HepG2 (cell line): ENCODE data around the gene SDC4. TPM values are rescaled to one million over a fixed set of nuclear protein-coding genes. Genes with fewer than 3 reads are reported as not detected.

Source experiments
- ATAC-seq: fragments of 200-7000 bp; cut with Tn5 transposase; 3 replicates; pipeline ENCODE4 v1.9.1; 2020; ENCODE audit warnings: mild to moderate bottlenecking, moderate library complexity
- BruUV-seq: library from RNA; stranded (reverse); fragments of 400-500 nt; replicated peaks from 2 replicates; lab custom pipeline; 2021; lab: Mats Ljungman, UMichigan
- CTCF ChIA-PET: fragments of 300-600 bp; formaldehyde crosslinking; extraction: SDS; loops from one replicate; lab custom pipeline; 2021; ENCODE audit warnings: low total read pairs, inconsistent platforms, low intra/inter-chr PET ratio; lab: Yijun Ruan, JAX
- POLR2A ChIA-PET: fragments of 350-600 bp; sonication (Branson Sonifier 250); formaldehyde crosslinking; loops from one replicate; lab custom pipeline; 2020; ENCODE audit warnings: antibody characterized with exemption, inconsistent platforms; lab: Yijun Ruan, JAX
- DNase-seq: peaks from one replicate; pipeline ENCODE4 v3.0.0-alpha.2; 2015; ENCODE audit warnings: low spot score
- FAIRE-seq: peaks from 3 replicates; lab custom pipeline; 2011; peaks lifted over from hg19 to GRCh38; lab: Jason Lieb, UNC
- H2AFZ ChIP-seq: one replicate; pipeline ENCODE4 v1.6.1; 2011; ENCODE audit warnings: low read length, inconsistent platforms
- H3K27ac ChIP-seq: fragments of 300-600 bp; 3 replicates; pipeline ENCODE4 v1.8.0; 2011; ENCODE audit warnings: mixed run types, mild to moderate bottlenecking, mixed read lengths, low read length, inconsistent platforms; ENCODE audit not compliant: insufficient read depth; ENCODE audit errors: extremely low read length
- H3K27me3 ChIP-seq, 2 experiments: fragments of 200-600 bp in 1 of 2; 2 replicates in 1 of 2; 3 replicates in 1 of 2; pipeline versions ENCODE4 v1.6.0 to v1.8.0; 2011; ENCODE audit warnings: low read length in 2 of 2, mild to moderate bottlenecking in 2 of 2, moderate library complexity in 2 of 2, inconsistent platforms in 1 of 2; ENCODE audit not compliant: insufficient read depth in 2 of 2, control insufficient read depth in 1 of 2
- H3K36me3 ChIP-seq, 2 experiments: fragments of 200-600 bp in 1 of 2; replicated peaks in 1 of 2; 2 replicates in 1 of 2; 3 replicates in 1 of 2; pipeline versions ENCODE4 v1.5.1 to v1.8.0; 2011; ENCODE audit warnings: low read length in 2 of 2, inconsistent platforms in 1 of 2; ENCODE audit not compliant: insufficient read depth in 2 of 2, control insufficient read depth in 1 of 2
- H3K4me1 ChIP-seq: 2 replicates; pipeline ENCODE4 v1.5.1; 2012; ENCODE audit warnings: low read length, inconsistent platforms; ENCODE audit not compliant: insufficient read depth
- H3K4me2 ChIP-seq: 2 replicates; pipeline ENCODE4 v1.6.0; 2011; ENCODE audit warnings: low read depth, low read length, inconsistent platforms
- H3K4me3 ChIP-seq, 3 experiments: fragments of 200-600 bp in 1 of 3; sonication (generic), shearing (Covaris generic) in 1 of 3; replicated peaks in 1 of 3; 2 replicates each; pipeline ENCODE4 v1.5.1; 2011 to 2016; ENCODE audit warnings: low read length in 3 of 3, inconsistent platforms in 2 of 3, low read depth in 2 of 3, mild to moderate bottlenecking in 2 of 3, control low read depth in 1 of 3, mixed read lengths in 1 of 3; ENCODE audit not compliant: insufficient read depth in 1 of 3
- H3K79me2 ChIP-seq: one replicate; pipeline ENCODE4 v1.6.1; 2011; ENCODE audit warnings: low read length, inconsistent platforms; ENCODE audit not compliant: insufficient read depth
- H3K9ac ChIP-seq: 2 replicates; pipeline ENCODE4 v1.6.0; 2011; ENCODE audit warnings: mild to moderate bottlenecking, low read depth, low read length, inconsistent platforms; ENCODE audit not compliant: insufficient read depth
- H3K9me3 ChIP-seq: 2 replicates; pipeline ENCODE4 v1.5.1; 2012; ENCODE audit warnings: mild to moderate bottlenecking, low read length
- H4K20me1 ChIP-seq: 2 replicates; pipeline ENCODE4 v1.6.0; 2011; ENCODE audit warnings: inconsistent platforms, mild to moderate bottlenecking, low read length, moderate library complexity; ENCODE audit not compliant: insufficient read depth
- BHLHE40 ChIP-seq: IDR thresholded peaks from 2 replicates; pipeline ENCODE4 v1.6.1; 2011; ENCODE audit warnings: low read length, improper control_type of control experiment
- BRCA1 ChIP-seq: sonication (generic); formaldehyde crosslinking; IDR thresholded peaks from 2 replicates; pipeline ENCODE4 v1.4.0; 2020; ENCODE audit warnings: missing genetic modification reagents
- CSRNP1 ChIP-seq: sonication (generic); formaldehyde crosslinking; IDR thresholded peaks from 2 replicates; pipeline ENCODE4 v1.8.1; 2023; ENCODE audit warnings: mild to moderate bottlenecking, missing genetic modification reagents
- FOXP4 ChIP-seq: sonication (generic); formaldehyde crosslinking; IDR thresholded peaks from 2 replicates; pipeline ENCODE4 v1.4.0; 2020; ENCODE audit warnings: missing genetic modification reagents
- MTA1 ChIP-seq: sonication (generic); formaldehyde crosslinking; IDR thresholded peaks from 2 replicates; pipeline ENCODE4 v1.4.0; 2020; ENCODE audit warnings: missing genetic modification reagents, mild to moderate bottlenecking, borderline replicate concordance
- POLR2A ChIP-seq, 2 experiments: IDR thresholded peaks; 2 replicates each; pipeline ENCODE4 v1.6.1; 2011; ENCODE audit warnings: low read depth in 2 of 2, low read length in 2 of 2, mild to moderate bottlenecking in 1 of 2, moderate library complexity in 1 of 2; ENCODE audit not compliant: insufficient read depth in 1 of 2
- POLR2AphosphoS2 ChIP-seq: IDR thresholded peaks from 2 replicates; pipeline ENCODE4 v1.6.1; 2011; ENCODE audit warnings: low read depth, low read length, improper control_type of control experiment
- RFXAP ChIP-seq: sonication (generic); formaldehyde crosslinking; IDR thresholded peaks from 2 replicates; pipeline ENCODE4 v1.4.0; 2020; ENCODE audit warnings: missing genetic modification reagents, borderline replicate concordance
- USF2 ChIP-seq, 2 experiments: sonication (generic) in 1 of 2; formaldehyde crosslinking in 1 of 2; IDR thresholded peaks; 2 replicates each; pipeline versions ENCODE4 v1.5.1 to v1.6.1; 2011 to 2020; ENCODE audit warnings: borderline replicate concordance in 1 of 2, low read depth in 1 of 2, low read length in 1 of 2, mild to moderate bottlenecking in 1 of 2, missing genetic modification reagents in 1 of 2, moderate library complexity in 1 of 2
- WGBS: methylation state at CpG from one replicate; pipeline ENCODE4 v1.1.6; 2017; ENCODE audit warnings: low lambda C conversion rate; 5-methylcytosine and 5-hydroxymethylcytosine counted together
- in situ Hi-C: cut with HindIII; loops from 2 replicates; pipeline ENCODE4 v1.10.0; 2017; ENCODE audit warnings: low pct_unique_long_range_greater_than_20kb; ENCODE audit not compliant: extremely low pct_ligation_motif_present
- intact Hi-C: fragments of 100-400 bp; cut with micrococcal nuclease; formaldehyde crosslinking; loops from one replicate; pipeline ENCODE4 v1.10.0; 2022; ENCODE audit not compliant: unreplicated experiment
- polyA plus RNA-seq, 8 experiments: library from polyadenylated mRNA; depleted of rRNA in 3 of 8; stranded (reverse) in 7 of 8; unstranded in 1 of 8; fragments of >200 nt; fragmentation: Illumina TruSeq in 4 of 8; extraction: Trizol in 4 of 8; gene quantifications; 2 replicates each; pipeline versions ENCODE4 v1.2.1 to v1.2.3, GENCODE V29; 2011 to 2016; ENCODE audit warnings: low read depth in 4 of 8, missing spikeins in 1 of 8, mixed read lengths in 1 of 8; ENCODE audit not compliant: insufficient read depth in 1 of 8
- total RNA-seq, 5 experiments: library from RNA; depleted of rRNA; stranded (reverse); fragments of >200 nt; fragmentation: Illumina TruSeq; extraction: Trizol; gene quantifications; 2 replicates each; pipeline ENCODE4 v1.2.3, GENCODE V29; 2016; ENCODE audit warnings: low read depth in 1 of 5

SDC4 gene
- total and polyA plus RNA-seq, 2 of the 13 experiments (the other 11 are each of a cell fraction or from before 2014, with no cell fraction given) = 49.0 to 65.1 TPM

GRCh38 chr20:45368221-45368980 lies 20.2 kb upstream of the SDC4 start:
- Histone ChIP-seq H3K4me3 (no peak overlapping the region), H3K79me2 (peaks cover 12% of the 10 kb centered on the region), H3K27ac (no peak overlapping the region), H4K20me1 (peaks cover 4% of the 10 kb centered on the region; the same call in 1 of the 2 replicates), H3K27me3 (no peaks in the 10 kb centered on the region; a peak in 1 of 5 replicates), H2AFZ (no peak overlapping the region), H3K9ac (no peak overlapping the region), H3K36me3 (peaks cover 20 to 32% of the 10 kb centered on the region in 2 experiments), H3K9me3 (no peaks in the 10 kb centered on the region), H3K4me1 (peaks cover 31% of the 10 kb centered on the region), H3K4me2 (no peak overlapping the region)
- in situ Hi-C loops = no loop called here
- FAIRE-seq (no peak), ATAC-seq (no peak), DNase-seq (no peak)
- intact Hi-C loops = no loop called here
- POLR2A ChIA-PET = interaction anchor here (2.0 to 29.5 kb wide), 3 partner anchors 25 to 48 kb away, joined by 5 to 1422 read pairs (median 14); partner anchors contain the start of genes PIGT and SDC4
- BruUV-seq = no TSS peak
- TF ChIP-seq RFXAP (CRISPR knock-in tag) = no peak
- TF ChIP-seq BRCA1 = no peak
- no peak for TF ChIP-seq CSRNP1 (CRISPR knock-in tag)
- TF ChIP-seq POLR2AphosphoS2 = 0 out of 2 replicates have a peak, but pooled peaks have one; percentile 68
- TF ChIP-seq POLR2A (IDR thresholded peaks at IDR 0.05; ENCODE audit: insufficient read depth in 1 of 2, low read depth in 2 of 2, low read length in 2 of 2) = peak in 1 of 2 experiments; percentile 33; a peak in 1 of 4 replicates
- TF ChIP-seq MTA1 (CRISPR knock-in tag) = no peak
- peak; percentile 28; the same call in 1 of the 2 replicates for TF ChIP-seq BHLHE40
- no peak for TF ChIP-seq FOXP4 (CRISPR knock-in tag)
- TF ChIP-seq USF2 (IDR thresholded peaks at IDR 0.05; ENCODE audit: low read depth, low read length) = peak; percentile 40; the same call in 1 of the 2 replicates
- no peak for TF ChIP-seq USF2 (CRISPR knock-in tag; IDR thresholded peaks at IDR 0.05; ENCODE audit: borderline replicate concordance)
- WGBS = 86% methylated on average over 6 of the region's 6 CpGs
- CTCF ChIA-PET = no interaction called here
